Spinal cord (tissue), 10 donors: ENCODE measurements around the gene THSD4. TPM values are rescaled to one million over a fixed set of nuclear protein-coding genes. Genes with fewer than 3 reads are reported as not detected.

Source experiments
- DNase-seq, 6 donors: peaks; one replicate each; pipeline versions ENCODE4 v3.0.0 to v3.0.0-alpha.2; 2013 to 2015; ENCODE audit warnings: low spot score in 6 of 6, low read depth in 4 of 6
- H3K27ac ChIP-seq: one replicate; pipeline ENCODE4 v1.5.1; 2013; ENCODE audit warnings: low read depth, low read length, control low read depth
- H3K27me3 ChIP-seq: one replicate; pipeline ENCODE4 v1.6.1; 2013; ENCODE audit warnings: low read length; ENCODE audit not compliant: control insufficient read depth, insufficient read depth
- H3K36me3 ChIP-seq: one replicate; pipeline ENCODE4 v1.6.1; 2013; ENCODE audit warnings: low read length; ENCODE audit not compliant: control insufficient read depth, insufficient read depth
- H3K4me1 ChIP-seq: one replicate; pipeline ENCODE4 v1.6.1; 2013; ENCODE audit warnings: low read length; ENCODE audit not compliant: control insufficient read depth, insufficient read depth
- H3K4me3 ChIP-seq: one replicate; pipeline ENCODE4 v1.5.1; 2013; ENCODE audit warnings: low read depth, low read length, control low read depth
- H3K9me3 ChIP-seq: one replicate; pipeline ENCODE4 v1.6.1; 2013; ENCODE audit warnings: low read length; ENCODE audit not compliant: control insufficient read depth, insufficient read depth
- WGBS: methylation state at CpG from one replicate; pipeline ENCODE4 v1.1.5; 2013; ENCODE audit warnings: missing lambda C conversion rate; ENCODE audit not compliant: insufficient coverage; 5-methylcytosine and 5-hydroxymethylcytosine counted together
- polyA plus RNA-seq, 2 donors: library from polyadenylated mRNA; unstranded; fragments of 120-200 nt; gene quantifications; one replicate each; pipeline ENCODE4 v1.2.1, GENCODE V29; 2013; ENCODE audit not compliant: insufficient read length in 2 of 2
- total RNA-seq, 2 donors: library from RNA; depleted of rRNA in 1 of 2; stranded (reverse); fragments of 120-200 nt in 1 of 2; fragments of >200 nt in 1 of 2; gene quantifications; one replicate each; pipeline versions ENCODE4 v1.2.3 to v1.2.4, GENCODE V29; 2013 to 2014
- donor health status: healthy.

The THSD4 gene
- total and polyA plus RNA-seq, 4 donors: 18.2 to 127 (median 63.2) TPM

GRCh38 chr15:71512682-71513006 lies 397.4 kb downstream of the THSD4 start:
- Histone ChIP-seq H3K4me3 (no peak overlapping the region), H3K27me3 (no peaks in the 10 kb centered on the region), H3K27ac (peak overlapping the region; percentile 27), H3K36me3 (no peaks in the 10 kb centered on the region), H3K9me3 (no peaks in the 10 kb centered on the region), H3K4me1 (no peaks in the 10 kb centered on the region)
- no peak for DNase-seq
- WGBS: no CpG with 5 or more reads among the region's 3 CpGs

- H3K27ac ChIP-seq: peak overlapping the region; percentile 8
- WGBS: 45% methylated on average over 6 of the region's 10 CpGs
- peak in 2 of 6 donors; percentile 57 for DNase-seq
Measured at GRCh38 chr15:71515375-71516186, 400.3 kb downstream of the THSD4 start.

GRCh38 chr15:71517751-71518150 lies 402.5 kb downstream of the THSD4 start:
- Histone ChIP-seq H3K4me1 (no peaks in the 10 kb centered on the region), H3K9me3 (no peaks in the 10 kb centered on the region), H3K4me3 (no peak overlapping the region), H3K27ac (no peak overlapping the region), H3K27me3 (no peaks in the 10 kb centered on the region), H3K36me3 (no peaks in the 10 kb centered on the region)
- DNase-seq: no peak

More at GRCh38 chr15:71515375-71516186, 400.3 kb downstream of the THSD4 start:
- Histone ChIP-seq H3K4me3 (no peak overlapping the region), H3K4me1 (no peaks in the 10 kb centered on the region), H3K9me3 (no peaks in the 10 kb centered on the region), H3K36me3 (no peaks in the 10 kb centered on the region), H3K27me3 (no peaks in the 10 kb centered on the region)

- DNase-seq: no peak
- no peak overlapping the region for H3K27ac ChIP-seq
- H3K9me3 ChIP-seq: no peaks in the 10 kb centered on the region
- no peaks in the 10 kb centered on the region for H3K36me3 ChIP-seq
- no peak overlapping the region for H3K4me3 ChIP-seq
- no peaks in the 10 kb centered on the region for H3K4me1 ChIP-seq
- no CpG with 5 or more reads among the region's 2 CpGs for WGBS
- H3K27me3 ChIP-seq: no peaks in the 10 kb centered on the region
Measured at GRCh38 chr15:71518661-71519060, 403.4 kb downstream of the THSD4 start.

GRCh38 chr15:71526060-71526820 lies 411.0 kb downstream of the THSD4 start:
- H3K9me3 ChIP-seq: no peaks in the 10 kb centered on the region
- H3K4me3 ChIP-seq: no peak overlapping the region
- no peak overlapping the region for H3K27ac ChIP-seq
- H3K36me3 ChIP-seq: no peaks in the 10 kb centered on the region
- H3K27me3 ChIP-seq: no peaks in the 10 kb centered on the region
- peak in 2 of 6 donors; percentile 34 to 37 for DNase-seq
- WGBS: 19% methylated on average over 9 of the region's 10 CpGs
- no peaks in the 10 kb centered on the region for H3K4me1 ChIP-seq

GRCh38 chr15:71529361-71529760 lies 414.1 kb downstream of the THSD4 start:
- no peaks in the 10 kb centered on the region for H3K9me3 ChIP-seq
- H3K4me1 ChIP-seq: no peaks in the 10 kb centered on the region
- WGBS: no CpG with 5 or more reads among the region's 1 CpG
- no peak for DNase-seq
- H3K36me3 ChIP-seq: no peaks in the 10 kb centered on the region
- no peak overlapping the region for H3K4me3 ChIP-seq
- no peaks in the 10 kb centered on the region for H3K27me3 ChIP-seq
- H3K27ac ChIP-seq: no peak overlapping the region

GRCh38 chr15:71530116-71530515 lies 414.8 kb downstream of the THSD4 start:
- no peaks in the 10 kb centered on the region for H3K4me1 ChIP-seq
- H3K36me3 ChIP-seq: no peaks in the 10 kb centered on the region
- H3K9me3 ChIP-seq: no peaks in the 10 kb centered on the region
- no peak overlapping the region for H3K27ac ChIP-seq
- DNase-seq: peak in 1 of 6 donors; percentile 45
- H3K4me3 ChIP-seq: no peak overlapping the region
- no peaks in the 10 kb centered on the region for H3K27me3 ChIP-seq
- WGBS: 92% methylated on average over 3 of the region's 3 CpGs

- H3K36me3 ChIP-seq: no peaks in the 10 kb centered on the region
- H3K4me3 ChIP-seq: no peak overlapping the region
- H3K4me1 ChIP-seq: no peaks in the 10 kb centered on the region
- H3K27ac ChIP-seq: no peak overlapping the region
- H3K27me3 ChIP-seq: no peaks in the 10 kb centered on the region
- 81% methylated on average over 5 of the region's 6 CpGs for WGBS
- DNase-seq: no peak
- H3K9me3 ChIP-seq: no peaks in the 10 kb centered on the region
Measured at GRCh38 chr15:71532994-71533393, 417.7 kb downstream of the THSD4 start.

- Histone ChIP-seq H3K9me3 (no peaks in the 10 kb centered on the region), H3K36me3 (no peaks in the 10 kb centered on the region), H3K4me1 (no peaks in the 10 kb centered on the region), H3K27me3 (no peaks in the 10 kb centered on the region), H3K27ac (no peak overlapping the region), H3K4me3 (no peak overlapping the region)
- no peak for DNase-seq
- WGBS: no CpG with 5 or more reads among the region's 5 CpGs
Measured at GRCh38 chr15:71538181-71538580, 422.9 kb downstream of the THSD4 start.

- no peaks in the 10 kb centered on the region for H3K27me3 ChIP-seq
- no peak for DNase-seq
- 100% methylated on average over 1 of the region's 2 CpGs for WGBS
Measured at GRCh38 chr15:71541746-71542145, 426.5 kb downstream of the THSD4 start.

More at GRCh38 chr15:71541746-71542145, 426.5 kb downstream of the THSD4 start:
- Histone ChIP-seq H3K27ac (no peak overlapping the region), H3K4me3 (no peak overlapping the region), H3K9me3 (no peaks in the 10 kb centered on the region), H3K4me1 (peaks cover 1% of the 10 kb centered on the region), H3K36me3 (no peaks in the 10 kb centered on the region)
